GM12865 (cell line): ENCODE data around the gene HDGFL2.
"Not testable (repeated sequence)": the region's sequence is repeated elsewhere in the genome, so short reads cannot be mapped to it uniquely, and the experiment has no call there.

Experiments used
- DNase-seq: peaks from one replicate; pipeline ENCODE4 v3.0.0; 2010; ENCODE audit warnings: low read depth
- H3K4me3 ChIP-seq: 2 replicates; pipeline ENCODE4 v1.5.1; 2011; ENCODE audit warnings: mild to moderate bottlenecking, low read depth, low read length, control low read depth
- TF ChIP-seq, protein P1 (sequence below): IDR thresholded peaks from 2 replicates; pipeline ENCODE4 v1.5.1; 2011; ENCODE audit warnings: low read length, control low read depth, low read depth, inconsistent platforms; ENCODE audit not compliant: insufficient read depth; ENCODE audit errors: missing control alignments

The HDGFL2 gene

DNA sequence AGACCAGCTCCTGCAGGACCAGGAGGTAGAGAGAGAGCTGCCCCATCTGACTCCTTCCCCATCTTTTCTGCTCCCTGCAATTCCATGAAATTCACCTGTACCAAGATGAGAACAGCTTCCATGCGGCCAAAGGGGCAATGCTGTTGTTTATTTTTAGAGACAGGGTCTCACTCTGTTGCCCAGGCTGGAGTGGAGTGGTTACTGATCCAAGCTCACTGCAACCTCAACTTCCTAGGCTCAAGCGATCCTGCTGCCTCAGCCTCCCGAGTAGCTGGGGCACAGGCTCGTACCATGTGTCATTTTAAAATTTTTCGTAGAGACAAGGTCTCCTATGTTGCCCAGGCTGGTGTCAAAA is 49.8 kb downstream of the HDGFL2 start:
- TF ChIP-seq, protein P1, sequence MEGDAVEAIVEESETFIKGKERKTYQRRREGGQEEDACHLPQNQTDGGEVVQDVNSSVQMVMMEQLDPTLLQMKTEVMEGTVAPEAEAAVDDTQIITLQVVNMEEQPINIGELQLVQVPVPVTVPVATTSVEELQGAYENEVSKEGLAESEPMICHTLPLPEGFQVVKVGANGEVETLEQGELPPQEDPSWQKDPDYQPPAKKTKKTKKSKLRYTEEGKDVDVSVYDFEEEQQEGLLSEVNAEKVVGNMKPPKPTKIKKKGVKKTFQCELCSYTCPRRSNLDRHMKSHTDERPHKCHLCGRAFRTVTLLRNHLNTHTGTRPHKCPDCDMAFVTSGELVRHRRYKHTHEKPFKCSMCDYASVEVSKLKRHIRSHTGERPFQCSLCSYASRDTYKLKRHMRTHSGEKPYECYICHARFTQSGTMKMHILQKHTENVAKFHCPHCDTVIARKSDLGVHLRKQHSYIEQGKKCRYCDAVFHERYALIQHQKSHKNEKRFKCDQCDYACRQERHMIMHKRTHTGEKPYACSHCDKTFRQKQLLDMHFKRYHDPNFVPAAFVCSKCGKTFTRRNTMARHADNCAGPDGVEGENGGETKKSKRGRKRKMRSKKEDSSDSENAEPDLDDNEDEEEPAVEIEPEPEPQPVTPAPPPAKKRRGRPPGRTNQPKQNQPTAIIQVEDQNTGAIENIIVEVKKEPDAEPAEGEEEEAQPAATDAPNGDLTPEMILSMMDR = no peak
- no peak for DNase-seq
- H3K4me3 ChIP-seq = no peak overlapping the region

DNA sequence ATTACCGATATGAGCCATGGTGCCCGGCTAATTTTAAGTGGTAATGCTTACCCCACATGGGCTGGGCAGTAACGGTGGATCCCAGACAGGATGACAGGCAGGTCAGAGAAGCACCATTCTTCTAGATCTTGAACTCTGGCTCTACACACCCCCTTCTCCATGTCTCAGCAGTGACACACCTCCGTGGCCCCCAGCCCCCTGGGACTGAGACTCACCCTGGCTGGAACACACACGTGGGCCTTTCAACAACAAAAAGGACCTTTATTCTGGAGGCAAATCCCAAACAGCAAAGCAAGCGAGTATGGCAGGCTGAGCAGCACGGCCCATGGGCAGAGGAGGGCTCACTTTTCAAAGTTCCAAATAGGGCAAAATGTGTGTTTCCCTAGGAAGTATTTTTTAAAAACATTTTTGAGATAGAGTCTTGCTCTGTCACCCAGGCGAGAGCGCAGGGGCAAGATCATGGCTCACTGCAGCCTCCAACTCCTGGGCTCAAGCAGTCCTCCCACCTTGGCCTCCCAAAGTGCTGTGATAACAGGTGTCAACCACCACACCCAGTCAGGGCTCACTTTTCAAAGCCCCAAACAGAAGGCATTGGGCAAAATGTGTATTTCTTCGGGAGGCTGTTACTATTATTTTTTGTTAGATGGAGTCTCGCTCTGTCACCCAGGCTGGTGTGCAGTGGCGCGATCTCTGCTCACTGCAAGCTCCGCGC is 50.4 kb downstream of the HDGFL2 start:
- DNase-seq = no peak
- no peak overlapping the region for H3K4me3 ChIP-seq
- TF ChIP-seq, protein P1 = no peak

DNA sequence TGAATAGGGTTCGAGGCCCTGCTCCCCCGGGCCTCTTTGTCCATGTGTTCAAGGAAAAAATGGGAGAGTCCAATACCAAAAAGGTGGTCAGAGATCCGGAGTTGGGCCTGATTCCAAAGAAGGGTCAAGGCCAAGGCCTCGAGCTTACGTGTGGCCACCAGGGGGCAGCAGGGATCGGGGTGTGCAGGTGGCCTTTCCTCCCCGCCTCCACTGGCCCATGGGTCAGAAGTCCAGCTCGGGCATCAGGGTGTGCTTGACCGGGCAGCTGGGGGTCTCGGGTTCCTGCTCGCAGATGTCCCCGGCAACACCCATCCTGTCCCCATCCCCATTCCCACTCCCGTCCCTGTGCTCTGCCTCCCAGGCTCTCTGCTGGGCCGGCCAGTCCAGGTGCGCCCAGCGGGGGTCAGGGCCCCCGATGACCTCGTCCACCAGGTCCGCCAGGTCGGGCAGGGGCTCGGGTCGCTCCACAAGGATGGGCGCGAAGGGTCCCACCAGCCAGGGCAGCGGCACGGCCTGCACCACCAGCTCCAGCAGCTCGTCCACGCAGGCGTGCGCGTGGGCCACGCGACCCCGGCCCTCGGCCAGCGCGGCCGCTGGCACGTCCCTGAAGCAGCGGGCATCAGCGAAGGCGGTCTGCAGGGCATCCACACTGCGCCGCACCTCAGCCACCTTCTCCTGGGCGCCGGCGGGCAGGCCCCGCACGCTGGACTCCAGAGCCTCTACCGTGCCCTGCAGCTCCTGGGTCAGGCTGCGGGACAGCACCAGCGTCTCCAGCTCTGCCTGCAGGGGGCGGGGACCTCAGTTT is 51.4 kb downstream of the HDGFL2 start:
- H3K4me3 ChIP-seq = no peak overlapping the region
- peak; percentile 54 for DNase-seq
- TF ChIP-seq, protein P1 = peak; percentile 73

DNA sequence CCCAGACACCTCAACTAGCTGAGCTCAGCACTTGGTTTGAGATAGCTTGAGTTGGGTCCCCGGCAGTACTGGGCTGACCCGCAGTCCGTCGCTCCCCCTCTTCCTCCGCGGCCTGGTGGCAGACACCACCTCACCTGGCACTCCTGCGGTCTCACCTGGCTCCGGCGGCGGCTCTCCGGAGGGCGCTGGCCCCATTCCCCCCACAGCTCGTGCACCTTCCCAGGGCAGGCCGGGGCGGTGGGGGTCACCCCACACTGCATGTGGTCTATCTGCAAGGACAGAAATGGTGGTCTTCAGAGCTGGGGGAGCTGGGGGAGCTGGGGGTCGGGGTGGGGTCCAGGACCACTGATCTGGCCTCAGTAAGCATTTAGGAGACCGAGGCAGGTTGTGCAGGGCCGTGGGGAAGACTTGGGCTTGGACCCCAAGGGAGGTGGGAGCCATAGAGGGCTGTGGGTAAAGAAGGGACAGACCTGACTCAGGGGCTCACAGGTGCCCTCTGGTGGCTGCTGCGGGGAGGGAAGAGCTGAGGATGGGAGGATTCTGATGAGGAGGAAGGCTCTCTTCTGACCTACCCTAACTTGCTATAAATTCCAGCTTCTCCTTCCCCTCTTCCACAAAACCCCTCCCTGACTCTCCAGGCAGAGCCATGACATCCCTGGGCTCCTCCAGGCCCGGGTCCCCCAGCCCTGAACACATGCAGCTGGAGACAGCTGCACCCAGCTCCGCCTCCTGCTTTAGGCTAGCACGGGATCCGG is 52.9 kb downstream of the HDGFL2 start:
- TF ChIP-seq, protein P1 = peak; percentile 91
- no peak overlapping the region for H3K4me3 ChIP-seq
- DNase-seq = peak; percentile 62

DNA sequence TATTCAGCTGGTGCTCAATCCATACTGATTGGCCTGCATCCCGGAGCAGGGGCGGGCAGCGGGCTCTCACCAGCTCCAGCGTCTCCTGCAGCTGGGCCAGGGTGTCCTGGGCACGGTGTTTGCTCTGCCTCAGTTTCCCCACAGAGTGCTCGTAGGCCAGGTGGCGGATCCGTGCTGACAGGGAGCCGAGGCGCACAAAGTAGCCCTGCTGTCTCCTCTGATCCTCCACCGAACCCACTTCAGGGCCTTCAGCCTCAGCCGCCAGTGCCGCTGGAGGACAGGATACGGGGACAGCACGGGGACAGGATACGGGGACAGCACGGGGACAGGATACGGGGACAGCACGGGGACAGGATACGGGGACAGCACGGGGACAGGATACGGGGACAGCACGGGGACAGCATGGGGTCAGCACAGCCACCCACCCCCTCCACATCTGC is 53.5 kb downstream of the HDGFL2 start:
- H3K4me3 ChIP-seq = no peak overlapping the region
- TF ChIP-seq, protein P1 = no peak
- no peak for DNase-seq

DNA sequence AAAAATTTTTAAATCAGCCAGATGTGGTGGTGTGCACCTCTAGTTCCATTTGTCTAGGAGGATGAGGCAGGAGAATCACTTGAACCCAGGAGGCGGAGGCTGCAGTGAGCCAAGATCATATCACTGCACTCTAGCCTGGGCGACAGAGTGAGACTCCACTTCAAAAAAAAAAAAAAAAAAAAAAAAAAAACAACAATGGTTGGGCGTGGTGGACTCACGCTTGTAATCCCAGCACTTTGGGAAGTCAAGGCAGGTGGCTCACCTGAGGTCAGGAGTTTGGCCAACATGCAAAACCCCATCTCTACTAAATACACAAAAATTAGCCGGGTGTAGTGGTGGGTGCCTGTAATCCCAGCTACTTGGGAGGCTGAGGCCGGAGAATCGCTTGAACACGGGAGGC is 55.3 kb downstream of the HDGFL2 start:
- DNase-seq, H3K4me3 ChIP-seq: not testable (repeated sequence)

DNA sequence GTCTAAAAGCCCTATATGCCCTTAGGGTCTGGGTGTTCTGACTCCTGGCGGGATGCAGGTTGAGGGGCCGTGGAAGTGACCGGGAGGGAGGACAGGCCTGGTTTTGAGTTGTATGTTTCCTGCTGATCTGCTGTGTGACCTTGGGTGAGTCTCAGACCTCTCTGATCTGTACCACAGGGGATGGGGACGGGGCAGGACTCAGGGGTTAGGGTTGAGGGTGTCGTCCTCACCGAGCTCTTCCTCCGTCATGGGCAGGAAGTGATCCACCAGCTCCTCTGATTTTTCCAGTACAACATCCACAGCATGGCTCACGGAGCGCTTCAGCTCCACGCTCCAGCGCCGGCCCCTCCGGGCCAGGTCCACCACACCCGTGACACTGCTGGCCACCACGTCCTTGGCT is 56.7 kb downstream of the HDGFL2 start:
- no peak overlapping the region for H3K4me3 ChIP-seq
- TF ChIP-seq, protein P1 = no peak
- DNase-seq = no peak
